CD4-positive, alpha-beta T cell (primary cell): ENCODE measurements around the gene C20orf202. TPM values are rescaled to one million over a fixed set of nuclear protein-coding genes. Genes with fewer than 3 reads are reported as not detected.

Experiments used
- ATAC-seq: fragments of 200-7000 bp; cut with Tn5 transposase; one replicate; pipeline ENCODE4 v1.10.0; 2022; ENCODE audit warnings: mild to moderate bottlenecking; ENCODE audit not compliant: poor library complexity
- CTCF ChIA-PET: fragments of 350-600 bp; sonication (Branson Sonifier 250); formaldehyde crosslinking; loops from one replicate; lab custom pipeline; 2021; ENCODE audit warnings: antibody characterized with exemption, inconsistent platforms; lab: Charles Lee
- POLR2A ChIA-PET: fragments of 350-600 bp; sonication (Branson Sonifier 250); formaldehyde crosslinking; loops from one replicate; lab custom pipeline; 2021; ENCODE audit warnings: antibody characterized with exemption, inconsistent platforms; lab: Charles Lee
- DNase-seq, 14 experiments: peaks; one replicate each; pipeline ENCODE4 v3.0.0-alpha.2; 2013 to 2020; ENCODE audit warnings: mixed read lengths in 2 of 14
- H3K27ac ChIP-seq, 2 donors: one replicate each; pipeline versions ENCODE4 v1.5.1 to v1.7.0; 2013; ENCODE audit warnings: low read length in 2 of 2, low read depth in 1 of 2, mild to moderate bottlenecking in 1 of 2
- H3K27me3 ChIP-seq, 2 experiments: 1 replicate in 1 of 2; 2 replicates in 1 of 2; pipeline versions ENCODE4 v1.6.1 to v1.7.0; 2013; ENCODE audit warnings: low read length in 2 of 2, control low read depth in 1 of 2, mild to moderate bottlenecking in 1 of 2, moderate library complexity in 1 of 2; ENCODE audit not compliant: insufficient read depth in 2 of 2, control insufficient read depth in 1 of 2
- H3K36me3 ChIP-seq: one replicate; pipeline ENCODE4 v1.6.1; 2013; ENCODE audit warnings: low read length, control low read depth; ENCODE audit not compliant: insufficient read depth
- H3K4me1 ChIP-seq: one replicate; pipeline ENCODE4 v1.6.1; 2013; ENCODE audit warnings: low read length, control low read depth; ENCODE audit not compliant: insufficient read depth
- H3K4me3 ChIP-seq: one replicate; pipeline ENCODE4 v1.5.1; 2013; ENCODE audit warnings: mild to moderate bottlenecking, low read length, moderate library complexity
- H3K9me3 ChIP-seq, 2 experiments: 1 replicate in 1 of 2; 2 replicates in 1 of 2; pipeline versions ENCODE4 v1.6.1 to v1.7.0; 2013; ENCODE audit warnings: low read length in 2 of 2, mild to moderate bottlenecking in 2 of 2, control low read depth in 1 of 2, moderate library complexity in 1 of 2; ENCODE audit not compliant: control insufficient read depth in 1 of 2, insufficient read depth in 1 of 2
- H3K27ac Mint-ChIP-seq: one replicate; pipeline ENCODE4 v1.8.0; 2020; ENCODE audit warnings: mixed read lengths
- H3K27me3 Mint-ChIP-seq: one replicate; pipeline ENCODE4 v1.8.0; 2021; ENCODE audit warnings: mixed read lengths
- H3K36me3 Mint-ChIP-seq: one replicate; pipeline ENCODE4 v1.8.0; 2021; ENCODE audit warnings: low read depth, mixed read lengths
- H3K4me1 Mint-ChIP-seq: one replicate; pipeline ENCODE4 v1.8.0; 2021; ENCODE audit warnings: low read depth, mixed read lengths
- H3K4me3 Mint-ChIP-seq: one replicate; pipeline ENCODE4 v1.8.0; 2020; ENCODE audit warnings: mild to moderate bottlenecking, mixed read lengths
- H3K9me3 Mint-ChIP-seq: one replicate; pipeline ENCODE4 v1.8.0; 2020; ENCODE audit warnings: mixed read lengths
- intact Hi-C, 2 experiments: fragments of 100-400 bp; cut with DNase I in 1 of 2; cut with micrococcal nuclease in 1 of 2; formaldehyde crosslinking; loops; one replicate each; pipeline versions ENCODE4 v1.15.1 to v1.9.0; 2023 to 2025; cut with DNase I, micrococcal nuclease
- total RNA-seq, 174 experiments: library from RNA in 2 of 174; stranded (reverse) in 2 of 174; gene quantifications; one replicate each; pipeline ENCODE4 v1.2.3 and lab custom pipeline; 2021 to 2026
- TF ChIP-seq, protein P1 (sequence below): fragments of 200-600 bp; IDR thresholded peaks from one replicate; pipeline ENCODE4 v1.8.0; 2022; ENCODE audit warnings: antibody characterized with exemption, mild to moderate bottlenecking

Gene C20orf202
- total RNA-seq, 2 experiments from 2014 or later = not detected

DNA sequence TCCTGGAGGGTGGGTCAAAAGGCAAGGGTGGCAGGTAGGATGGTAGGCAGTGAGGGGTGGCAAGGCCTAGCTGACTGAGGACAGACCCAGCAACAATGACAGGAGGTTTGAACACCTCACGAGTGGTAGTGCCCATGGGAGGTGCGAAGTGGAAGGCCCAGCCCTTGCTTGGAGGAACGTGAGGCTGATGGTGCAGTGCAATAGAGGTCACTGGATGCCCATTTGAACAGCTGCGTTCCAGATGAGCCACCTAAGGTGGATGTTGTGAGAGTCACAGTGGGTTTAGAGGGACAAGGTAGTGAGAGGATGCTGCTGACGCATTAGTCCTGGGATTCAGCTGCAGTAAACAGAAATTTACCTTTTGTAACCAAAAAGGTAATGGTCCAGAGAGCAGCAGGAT lies 34.0 kb upstream of the C20orf202 start:
- Mint-ChIP-seq H3K27me3 (no peaks in the 10 kb centered on the region), H3K27ac (no peak overlapping the region), H3K4me3 (no peak overlapping the region), H3K9me3 (no peaks in the 10 kb centered on the region), H3K36me3 (peaks cover 99% of the 10 kb centered on the region), H3K4me1 (no peaks in the 10 kb centered on the region)
- H3K27ac ChIP-seq = no peak overlapping the region
- H3K9me3 ChIP-seq = no peaks in the 10 kb centered on the region
- H3K4me3 ChIP-seq = no peak overlapping the region
- H3K36me3 ChIP-seq = peaks cover 85% of the 10 kb centered on the region
- intact Hi-C loops = no loop called here
- ChIA-PET CTCF (no interaction called here), POLR2A (no interaction called here)
- TF ChIP-seq, protein P1, sequence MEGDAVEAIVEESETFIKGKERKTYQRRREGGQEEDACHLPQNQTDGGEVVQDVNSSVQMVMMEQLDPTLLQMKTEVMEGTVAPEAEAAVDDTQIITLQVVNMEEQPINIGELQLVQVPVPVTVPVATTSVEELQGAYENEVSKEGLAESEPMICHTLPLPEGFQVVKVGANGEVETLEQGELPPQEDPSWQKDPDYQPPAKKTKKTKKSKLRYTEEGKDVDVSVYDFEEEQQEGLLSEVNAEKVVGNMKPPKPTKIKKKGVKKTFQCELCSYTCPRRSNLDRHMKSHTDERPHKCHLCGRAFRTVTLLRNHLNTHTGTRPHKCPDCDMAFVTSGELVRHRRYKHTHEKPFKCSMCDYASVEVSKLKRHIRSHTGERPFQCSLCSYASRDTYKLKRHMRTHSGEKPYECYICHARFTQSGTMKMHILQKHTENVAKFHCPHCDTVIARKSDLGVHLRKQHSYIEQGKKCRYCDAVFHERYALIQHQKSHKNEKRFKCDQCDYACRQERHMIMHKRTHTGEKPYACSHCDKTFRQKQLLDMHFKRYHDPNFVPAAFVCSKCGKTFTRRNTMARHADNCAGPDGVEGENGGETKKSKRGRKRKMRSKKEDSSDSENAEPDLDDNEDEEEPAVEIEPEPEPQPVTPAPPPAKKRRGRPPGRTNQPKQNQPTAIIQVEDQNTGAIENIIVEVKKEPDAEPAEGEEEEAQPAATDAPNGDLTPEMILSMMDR = no peak
- no peak for DNase-seq
- H3K27me3 ChIP-seq = no peaks in the 10 kb centered on the region
- ATAC-seq = no peak
- H3K4me1 ChIP-seq = no peaks in the 10 kb centered on the region

DNA sequence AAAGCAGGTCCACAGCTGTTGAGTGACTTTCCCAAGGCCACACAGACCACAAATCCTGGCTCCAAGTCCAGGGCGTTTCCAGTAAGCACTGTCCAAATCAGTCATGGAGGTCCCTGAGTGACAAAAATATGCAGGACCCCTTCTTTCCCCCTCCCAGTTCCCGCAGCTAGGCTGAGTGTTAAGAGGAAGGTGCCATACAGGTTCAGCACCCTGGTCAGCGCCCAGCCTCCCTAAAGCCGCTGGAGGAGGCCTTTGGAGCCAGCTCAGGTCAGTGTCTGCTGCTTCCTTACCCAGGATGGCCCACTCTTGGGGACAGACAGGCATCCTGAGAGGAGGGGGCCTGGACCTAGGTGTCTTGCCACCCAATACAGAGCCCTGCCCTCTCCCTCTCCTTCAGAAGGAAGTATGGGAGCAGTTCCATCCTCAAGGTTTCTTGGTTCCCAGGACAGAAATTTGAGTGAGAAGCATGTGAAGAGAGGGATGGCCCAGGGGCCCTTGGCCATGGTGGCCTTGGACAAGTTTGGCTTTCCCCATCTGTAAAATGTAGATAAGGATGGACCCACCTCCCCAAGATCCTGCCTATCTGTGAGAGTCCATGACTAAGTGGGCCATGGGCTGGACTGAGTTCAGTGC lies 31.7 kb upstream of the C20orf202 start:
- CTCF ChIA-PET = no interaction called here
- Histone ChIP-seq H3K9me3 (no peaks in the 10 kb centered on the region), H3K27ac (no peak overlapping the region), H3K4me3 (no peak overlapping the region), H3K4me1 (no peaks in the 10 kb centered on the region), H3K36me3 (peaks cover 70% of the 10 kb centered on the region), H3K27me3 (no peaks in the 10 kb centered on the region)
- intact Hi-C loops = no loop called here
- TF ChIP-seq, protein P1 = no peak
- H3K36me3 Mint-ChIP-seq = peaks cover 99% of the 10 kb centered on the region
- no peaks in the 10 kb centered on the region for H3K9me3 Mint-ChIP-seq
- no peak overlapping the region for H3K4me3 Mint-ChIP-seq
- DNase-seq = peak in 4 of 14 experiments; percentile 11 to 30 (median 20)
- no peak overlapping the region for H3K27ac Mint-ChIP-seq
- H3K27me3 Mint-ChIP-seq = no peaks in the 10 kb centered on the region
- POLR2A ChIA-PET = no interaction called here
- ATAC-seq = no peak
- H3K4me1 Mint-ChIP-seq = no peaks in the 10 kb centered on the region

DNA sequence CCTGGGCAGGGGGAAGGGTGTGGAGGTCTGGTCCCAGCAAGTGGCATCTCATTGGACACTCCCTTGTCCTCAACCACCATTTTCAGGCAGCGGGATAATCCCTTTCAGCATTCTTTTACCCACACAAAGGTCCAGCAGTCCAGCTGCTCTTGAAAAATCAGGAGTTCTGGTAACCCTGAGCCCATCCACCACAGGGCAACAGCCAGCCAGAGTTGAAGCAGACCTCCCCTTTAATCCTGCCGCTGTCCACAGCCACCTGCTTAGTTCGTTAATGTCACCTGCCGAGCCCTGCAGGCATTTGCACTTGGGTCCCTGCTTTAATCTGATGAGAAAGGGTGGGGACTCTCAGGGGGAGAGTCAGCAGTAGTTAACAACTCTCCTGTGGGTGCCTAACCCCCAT lies 29.6 kb upstream of the C20orf202 start:
- Mint-ChIP-seq H3K27me3 (no peaks in the 10 kb centered on the region), H3K4me1 (no peaks in the 10 kb centered on the region), H3K4me3 (no peak overlapping the region), H3K27ac (no peak overlapping the region), H3K9me3 (no peaks in the 10 kb centered on the region), H3K36me3 (peaks cover 89% of the 10 kb centered on the region)
- POLR2A ChIA-PET = no interaction called here
- no peaks in the 10 kb centered on the region for H3K27me3 ChIP-seq
- intact Hi-C loops = no loop called here
- TF ChIP-seq, protein P1 = no peak
- DNase-seq (no peak), ATAC-seq (no peak)
- peaks cover 58% of the 10 kb centered on the region for H3K36me3 ChIP-seq
- H3K27ac ChIP-seq = no peak overlapping the region
- no peaks in the 10 kb centered on the region for H3K4me1 ChIP-seq
- H3K9me3 ChIP-seq = no peaks in the 10 kb centered on the region
- no peak overlapping the region for H3K4me3 ChIP-seq
- CTCF ChIA-PET = no interaction called here
